HG03060 (cell line): ENCODE results near the gene NARS2.
"Not testable (repeated sequence)": the region's sequence is repeated elsewhere in the genome, so short reads cannot be mapped to it uniquely, and the experiment has no call there.

Experiments
- ATAC-seq: cut with Tn5 transposase; IDR thresholded peaks from one replicate; pipeline ENCODE4 v1.9.1; 2021; ENCODE audit warnings: low read depth, moderate number of reproducible peaks; ENCODE audit not compliant: unreplicated experiment

Gene NARS2

GRCh38 chr11:78577495-78577894 is 2.8 kb upstream of the NARS2 start:
- no peak for ATAC-seq

- ATAC-seq, result no peak
Observed at GRCh38 chr11:78576549-78577097, 2.0 kb upstream of the NARS2 start.

- no peak for ATAC-seq
Observed at GRCh38 chr11:78575478-78575877, 814 bp upstream of the NARS2 start.

- ATAC-seq, result no peak
Observed at GRCh38 chr11:78573681-78574080, 983 bp downstream of the NARS2 start.

GRCh38 chr11:78573271-78573670 is 1.4 kb downstream of the NARS2 start:
- no peak for ATAC-seq

- no peak for ATAC-seq
Observed at GRCh38 chr11:78572394-78572793, 2.3 kb downstream of the NARS2 start.

- ATAC-seq, result no peak
Observed at GRCh38 chr11:78570031-78570430, 4.6 kb downstream of the NARS2 start.

GRCh38 chr11:78567209-78567608 is 7.5 kb downstream of the NARS2 start:
- ATAC-seq, result no peak

- ATAC-seq, result no peak
Observed at GRCh38 chr11:78564490-78565467, 9.9 kb downstream of the NARS2 start.

- not testable (repeated sequence) for ATAC-seq
Observed at GRCh38 chr11:78564037-78564436, 10.6 kb downstream of the NARS2 start.

GRCh38 chr11:78563090-78563489 is 11.6 kb downstream of the NARS2 start:
- not testable (repeated sequence) for ATAC-seq

GRCh38 chr11:78562398-78562797 is 12.3 kb downstream of the NARS2 start:
- no peak for ATAC-seq

GRCh38 chr11:78560826-78561484 is 13.7 kb downstream of the NARS2 start:
- no peak for ATAC-seq

- no peak for ATAC-seq
Observed at GRCh38 chr11:78560153-78560552, 14.5 kb downstream of the NARS2 start.

- no peak for ATAC-seq
Observed at GRCh38 chr11:78557236-78557635, 17.4 kb downstream of the NARS2 start.

- no peak for ATAC-seq
Observed at GRCh38 chr11:78555592-78555991, 19.1 kb downstream of the NARS2 start.

GRCh38 chr11:78552881-78553280 is 21.8 kb downstream of the NARS2 start:
- no peak for ATAC-seq

GRCh38 chr11:78552139-78552538 is 22.5 kb downstream of the NARS2 start:
- ATAC-seq, result not testable (repeated sequence)

GRCh38 chr11:78551066-78551465 is 23.6 kb downstream of the NARS2 start:
- ATAC-seq, result no peak

GRCh38 chr11:78549624-78550409 is 24.8 kb downstream of the NARS2 start:
- no peak for ATAC-seq
